ENCODE results near the gene SIGLEC9. TPM values are rescaled to one million over a fixed set of nuclear protein-coding genes. Genes with fewer than 3 reads are reported as not detected.

Gene SIGLEC9
- total RNA-seq, 4 donors from 2014 or later: 5.5 to 34.7 (median 11.3) TPM

DNA sequence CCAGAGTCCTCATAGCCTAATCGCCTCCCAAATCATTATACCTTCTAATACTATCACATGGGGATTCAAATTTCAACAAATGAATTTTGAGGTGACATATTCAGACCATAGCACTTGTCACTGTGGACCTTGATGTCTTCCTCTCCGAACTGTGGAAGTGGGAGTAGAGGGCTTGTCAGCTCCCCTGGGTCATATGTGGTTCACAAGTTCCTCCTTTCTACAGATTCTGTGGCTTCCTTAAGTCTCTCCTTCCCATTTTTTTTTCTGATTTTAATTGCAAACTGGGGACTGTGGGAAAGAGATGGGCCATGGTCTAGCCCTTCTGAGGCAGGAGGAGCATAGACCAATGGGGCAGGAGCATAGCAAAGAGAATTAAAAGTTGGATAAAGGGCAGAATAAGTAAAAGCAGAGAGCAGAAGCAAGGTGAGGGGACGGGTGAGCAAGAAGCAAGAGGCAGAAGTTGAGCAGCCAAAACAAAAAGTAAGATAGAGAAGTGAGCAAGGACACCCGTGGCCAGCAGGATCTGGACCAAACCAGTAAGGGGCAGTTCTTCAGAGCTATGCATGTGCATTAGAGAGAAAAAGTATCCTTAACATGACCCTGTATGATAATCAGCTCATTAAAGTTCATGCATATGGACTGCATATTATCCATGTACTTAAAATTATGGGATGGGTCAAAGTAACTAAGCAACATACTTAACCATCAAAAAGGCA lies 14.8 kb downstream of the SIGLEC9 start:
- TF ChIP-seq, protein P1, sequence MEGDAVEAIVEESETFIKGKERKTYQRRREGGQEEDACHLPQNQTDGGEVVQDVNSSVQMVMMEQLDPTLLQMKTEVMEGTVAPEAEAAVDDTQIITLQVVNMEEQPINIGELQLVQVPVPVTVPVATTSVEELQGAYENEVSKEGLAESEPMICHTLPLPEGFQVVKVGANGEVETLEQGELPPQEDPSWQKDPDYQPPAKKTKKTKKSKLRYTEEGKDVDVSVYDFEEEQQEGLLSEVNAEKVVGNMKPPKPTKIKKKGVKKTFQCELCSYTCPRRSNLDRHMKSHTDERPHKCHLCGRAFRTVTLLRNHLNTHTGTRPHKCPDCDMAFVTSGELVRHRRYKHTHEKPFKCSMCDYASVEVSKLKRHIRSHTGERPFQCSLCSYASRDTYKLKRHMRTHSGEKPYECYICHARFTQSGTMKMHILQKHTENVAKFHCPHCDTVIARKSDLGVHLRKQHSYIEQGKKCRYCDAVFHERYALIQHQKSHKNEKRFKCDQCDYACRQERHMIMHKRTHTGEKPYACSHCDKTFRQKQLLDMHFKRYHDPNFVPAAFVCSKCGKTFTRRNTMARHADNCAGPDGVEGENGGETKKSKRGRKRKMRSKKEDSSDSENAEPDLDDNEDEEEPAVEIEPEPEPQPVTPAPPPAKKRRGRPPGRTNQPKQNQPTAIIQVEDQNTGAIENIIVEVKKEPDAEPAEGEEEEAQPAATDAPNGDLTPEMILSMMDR (IDR thresholded peaks at IDR 0.05; ENCODE audit: low read depth): no peak

DNA sequence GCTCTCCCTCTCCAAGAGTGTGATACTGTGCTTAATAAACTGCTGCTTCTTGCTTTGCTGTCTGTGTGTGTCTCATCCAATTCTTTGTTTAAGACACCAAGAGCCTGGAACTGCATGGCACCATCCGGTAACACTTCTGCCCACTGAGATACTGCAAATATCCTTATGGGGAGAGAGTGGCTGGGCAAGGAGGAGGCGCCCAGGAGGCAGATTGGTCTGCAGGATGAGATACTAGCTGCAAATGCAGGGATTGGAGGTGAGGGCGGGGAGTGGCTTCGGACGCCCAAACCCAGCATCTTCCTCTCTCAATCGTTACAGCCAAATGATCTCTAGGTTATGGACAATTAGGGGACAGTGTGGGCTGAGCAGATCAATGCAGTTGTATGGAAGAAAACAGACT lies 15.7 kb downstream of the SIGLEC9 start:
- TF ChIP-seq, protein P1 (IDR thresholded peaks at IDR 0.05; ENCODE audit: low read depth): no peak

DNA sequence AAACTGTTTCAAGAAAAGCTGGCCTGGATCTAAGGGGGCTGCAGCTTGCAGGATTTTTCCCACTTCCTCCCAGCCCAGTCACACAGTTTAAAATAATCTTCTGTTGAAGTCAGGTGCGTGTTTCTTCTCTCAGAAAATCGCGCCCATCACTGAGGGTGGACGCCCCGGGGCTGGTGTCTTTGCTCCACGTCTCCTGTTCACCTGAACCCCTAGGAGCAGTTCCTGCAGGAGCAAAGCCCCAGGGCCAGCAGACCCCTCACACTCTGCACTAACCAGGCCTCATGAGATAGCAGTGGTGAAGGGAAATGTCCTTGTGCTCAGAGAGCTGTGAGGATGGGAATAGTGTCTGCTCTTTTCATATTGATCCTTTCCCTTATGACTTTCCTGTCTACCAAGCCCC lies 16.5 kb downstream of the SIGLEC9 start:
- TF ChIP-seq, protein P1 (IDR thresholded peaks at IDR 0.05; ENCODE audit: low read depth): no peak

DNA sequence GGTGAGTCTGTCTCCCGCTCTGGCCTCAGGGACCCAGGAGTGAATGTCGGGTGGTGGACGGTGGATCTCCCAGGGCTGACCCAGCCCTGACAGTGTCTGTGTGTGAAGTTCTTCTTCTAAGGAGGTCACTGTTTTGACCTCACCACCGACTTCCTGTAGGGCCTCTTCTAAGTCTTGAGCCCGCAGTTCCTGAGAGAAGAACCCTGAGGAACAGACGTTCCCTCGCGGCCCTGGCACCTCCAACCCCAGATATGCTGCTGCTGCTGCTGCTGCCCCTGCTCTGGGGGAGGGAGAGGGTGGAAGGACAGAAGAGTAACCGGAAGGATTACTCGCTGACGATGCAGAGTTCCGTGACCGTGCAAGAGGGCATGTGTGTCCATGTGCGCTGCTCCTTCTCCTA lies 17.4 kb downstream of the SIGLEC9 start, which contains the start of gene SIGLEC7:
TSS of gene SIGLEC7 (plus strand) at position 183 of the 400 bp plus-strand sequence. CDS start at position 252, 69 bp downstream.
- TF ChIP-seq, protein P1 (IDR thresholded peaks at IDR 0.05; ENCODE audit: low read depth): no peak

DNA sequence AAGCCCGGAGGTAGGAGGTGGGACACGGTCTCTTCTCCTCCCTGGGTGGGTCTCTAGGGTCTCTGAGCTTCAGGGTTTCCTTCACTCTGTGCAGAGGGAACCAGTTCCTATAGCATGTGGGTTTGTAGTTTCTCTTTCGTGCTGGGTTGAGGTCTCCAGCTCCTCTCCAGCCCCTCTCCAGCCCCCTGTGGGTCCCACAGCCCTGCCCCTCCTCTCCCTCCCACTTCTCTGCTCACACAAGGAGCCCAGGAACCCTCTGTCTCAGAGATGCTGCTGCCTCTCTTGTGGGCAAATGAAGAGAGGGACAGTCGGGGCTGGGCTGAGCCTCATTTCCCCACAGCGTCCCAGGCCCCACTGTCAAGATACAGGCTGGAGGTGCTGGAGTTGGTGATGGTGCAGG lies 18.8 kb downstream of the SIGLEC9 start:
- TF ChIP-seq, protein P1 (IDR thresholded peaks at IDR 0.05; ENCODE audit: low read depth): no peak

DNA sequence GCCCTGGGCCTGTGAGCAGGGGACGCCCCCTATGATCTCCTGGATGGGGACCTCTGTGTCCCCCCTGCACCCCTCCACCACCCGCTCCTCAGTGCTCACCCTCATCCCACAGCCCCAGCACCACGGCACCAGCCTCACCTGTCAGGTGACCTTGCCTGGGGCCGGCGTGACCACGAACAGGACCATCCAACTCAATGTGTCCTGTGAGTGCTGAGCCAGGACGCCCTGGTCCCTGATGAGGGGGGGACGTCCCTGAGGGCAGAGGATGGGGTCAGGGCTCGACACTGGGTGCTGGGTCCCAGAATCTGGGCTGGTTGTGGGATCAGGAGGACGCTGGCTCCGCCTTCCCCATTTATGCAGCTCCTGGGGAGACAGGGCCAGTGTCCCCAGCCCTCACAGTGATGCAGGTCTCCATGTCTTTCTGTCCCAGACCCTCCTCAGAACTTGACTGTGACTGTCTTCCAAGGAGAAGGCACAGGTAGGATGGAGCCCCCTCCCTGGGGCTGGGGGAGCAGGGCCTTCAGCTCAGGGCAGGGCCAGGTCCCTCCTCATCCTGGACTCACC lies 19.9 kb downstream of the SIGLEC9 start:
- TF ChIP-seq, protein P1 (IDR thresholded peaks at IDR 0.05; ENCODE audit: low read depth): no peak

DNA sequence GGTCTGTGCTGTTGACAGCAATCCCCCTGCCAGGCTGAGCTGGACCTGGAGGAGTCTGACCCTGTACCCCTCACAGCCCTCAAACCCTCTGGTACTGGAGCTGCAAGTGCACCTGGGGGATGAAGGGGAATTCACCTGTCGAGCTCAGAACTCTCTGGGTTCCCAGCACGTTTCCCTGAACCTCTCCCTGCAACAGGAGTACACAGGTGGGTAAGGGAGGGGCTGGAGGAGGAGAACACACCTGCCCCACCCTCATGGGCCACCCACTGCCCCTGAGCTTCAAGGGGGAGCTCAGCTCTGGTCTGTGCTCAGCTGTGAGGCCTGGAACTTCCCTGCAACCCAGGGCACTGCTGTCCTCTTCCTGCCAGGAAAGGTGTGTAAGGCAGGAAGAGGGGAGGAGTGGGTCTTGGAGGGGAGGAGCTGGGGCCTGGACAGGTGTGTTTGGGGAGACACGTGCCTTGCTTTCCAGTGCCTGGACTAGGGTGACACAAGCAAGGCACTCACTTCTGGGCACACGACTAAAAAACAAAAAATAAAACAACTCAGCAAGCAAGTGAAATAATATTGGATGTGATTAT lies 21.3 kb downstream of the SIGLEC9 start:
- TF ChIP-seq, protein P1 (IDR thresholded peaks at IDR 0.05; ENCODE audit: low read depth): no peak
